HFFc6 (cell line): Measurements from ENCODE around the gene ATP9B. TPM values are rescaled to one million over a fixed set of nuclear protein-coding genes. Genes with fewer than 3 reads are reported as not detected.

Source experiments
- DNase-seq: peaks from one replicate; pipeline ENCODE4 v3.0.0-alpha.2; 2018
- H3K27ac Mint-ChIP-seq: 2 replicates; pipeline ENCODE4 v1.8.0; 2020; ENCODE audit warnings: mild to moderate bottlenecking, mixed read lengths
- H3K27me3 Mint-ChIP-seq: 2 replicates; pipeline ENCODE4 v1.8.0; 2021; ENCODE audit warnings: mild to moderate bottlenecking, moderate library complexity, mixed read lengths; ENCODE audit not compliant: insufficient read depth
- H3K36me3 Mint-ChIP-seq: 2 replicates; pipeline ENCODE4 v1.8.0; 2021; ENCODE audit warnings: low read depth, mixed read lengths
- H3K4me1 Mint-ChIP-seq: 2 replicates; pipeline ENCODE4 v1.8.0; 2020; ENCODE audit warnings: low read depth, mixed read lengths
- H3K4me3 Mint-ChIP-seq: 2 replicates; pipeline ENCODE4 v1.8.0; 2020; ENCODE audit warnings: mild to moderate bottlenecking, moderate library complexity, mixed read lengths
- H3K9me3 Mint-ChIP-seq: 2 replicates; pipeline ENCODE4 v1.8.0; 2020; ENCODE audit warnings: mild to moderate bottlenecking, mixed read lengths
- CTCF ChIP-seq: fragments of 200-600 bp; sonication (generic); IDR thresholded peaks from 2 replicates; pipeline ENCODE4 v1.5.0; 2021; ENCODE audit warnings: antibody characterized with exemption, mild to moderate bottlenecking
- total RNA-seq, 6 experiments: library from RNA; stranded (reverse); fragmentation: NEBNext Ultra II Directional; extraction: Animal tissue kit (Norgen Biotek cat#: 25700); gene quantifications; 2 replicates in 1 of 6; 3 replicates in 5 of 6; pipeline ENCODE4 v1.2.3, GENCODE V29; 2021

Gene ATP9B
- total RNA-seq, 6 experiments from 2014 or later: 9.0 to 11.2 (median 10.5) TPM

- DNase-seq: no peak
- Mint-ChIP-seq H3K36me3 (no peaks in the 10 kb centered on the region; the same call in 1 of the 2 replicates), H3K27ac (no peak overlapping the region), H3K27me3 (no peaks in the 10 kb centered on the region; the same call in 1 of the 2 replicates), H3K9me3 (peaks cover 9% of the 10 kb centered on the region; the same call in 1 of the 2 replicates), H3K4me1 (no peaks in the 10 kb centered on the region), H3K4me3 (no peak overlapping the region)
- no peak for TF ChIP-seq CTCF
Observed at GRCh38 chr18:79410731-79411613, 341.8 kb downstream of the ATP9B start.

GRCh38 chr18:79411614-79412526 is 342.7 kb downstream of the ATP9B start:
- Mint-ChIP-seq H3K27me3 (no peaks in the 10 kb centered on the region; the same call in 1 of the 2 replicates), H3K27ac (no peak overlapping the region), H3K4me1 (no peaks in the 10 kb centered on the region), H3K9me3 (peaks cover 9% of the 10 kb centered on the region; the same call in 1 of the 2 replicates), H3K4me3 (no peak overlapping the region), H3K36me3 (no peaks in the 10 kb centered on the region)
- TF ChIP-seq CTCF: no peak
- no peak for DNase-seq

GRCh38 chr18:79413025-79413424 is 343.8 kb downstream of the ATP9B start:
- no peak for DNase-seq
- no peak overlapping the region for H3K27ac Mint-ChIP-seq
- TF ChIP-seq CTCF: no peak
- peaks cover 9% of the 10 kb centered on the region; the same call in 1 of the 2 replicates for H3K9me3 Mint-ChIP-seq
- H3K27me3 Mint-ChIP-seq: no peaks in the 10 kb centered on the region; the same call in 1 of the 2 replicates
- H3K4me1 Mint-ChIP-seq: no peaks in the 10 kb centered on the region
- H3K4me3 Mint-ChIP-seq: no peak overlapping the region
- H3K36me3 Mint-ChIP-seq: no peaks in the 10 kb centered on the region

- Mint-ChIP-seq H3K27me3 (no peaks in the 10 kb centered on the region; the same call in 1 of the 2 replicates), H3K9me3 (peaks cover 9% of the 10 kb centered on the region; the same call in 1 of the 2 replicates), H3K4me3 (no peak overlapping the region), H3K27ac (no peak overlapping the region), H3K36me3 (no peaks in the 10 kb centered on the region), H3K4me1 (no peaks in the 10 kb centered on the region)
- TF ChIP-seq CTCF: no peak
- DNase-seq: no peak
Observed at GRCh38 chr18:79413426-79413825, 344.2 kb downstream of the ATP9B start.

- H3K9me3 Mint-ChIP-seq: peaks cover 9% of the 10 kb centered on the region; the same call in 1 of the 2 replicates
- no peak for TF ChIP-seq CTCF
- no peaks in the 10 kb centered on the region for H3K36me3 Mint-ChIP-seq
- DNase-seq: no peak
- no peaks in the 10 kb centered on the region for H3K4me1 Mint-ChIP-seq
- H3K4me3 Mint-ChIP-seq: no peak overlapping the region
- H3K27ac Mint-ChIP-seq: no peak overlapping the region
- H3K27me3 Mint-ChIP-seq: no peaks in the 10 kb centered on the region; the same call in 1 of the 2 replicates
Observed at GRCh38 chr18:79413901-79414300, 344.7 kb downstream of the ATP9B start.
